DOHH2 (cell line): ENCODE measurements around the gene KBTBD8.

Experiments used
- EZH2phosphoT487 ChIP-seq: fragments of 200-600 bp; sonication (generic); IDR thresholded peaks from 2 replicates; pipeline ENCODE4 v1.6.1; 2017; ENCODE audit warnings: borderline replicate concordance, mild to moderate bottlenecking, antibody characterized with exemption, low read length, moderate library complexity, mixed read lengths
- TF ChIP-seq, protein P1 (sequence below): fragments of 200-600 bp; sonication (generic); IDR thresholded peaks from one replicate; pipeline ENCODE4 v1.5.1; 2014; ENCODE audit warnings: antibody characterized with exemption, mild to moderate bottlenecking, low read depth, low read length; ENCODE audit not compliant: poor library complexity, severe bottlenecking

DNA sequence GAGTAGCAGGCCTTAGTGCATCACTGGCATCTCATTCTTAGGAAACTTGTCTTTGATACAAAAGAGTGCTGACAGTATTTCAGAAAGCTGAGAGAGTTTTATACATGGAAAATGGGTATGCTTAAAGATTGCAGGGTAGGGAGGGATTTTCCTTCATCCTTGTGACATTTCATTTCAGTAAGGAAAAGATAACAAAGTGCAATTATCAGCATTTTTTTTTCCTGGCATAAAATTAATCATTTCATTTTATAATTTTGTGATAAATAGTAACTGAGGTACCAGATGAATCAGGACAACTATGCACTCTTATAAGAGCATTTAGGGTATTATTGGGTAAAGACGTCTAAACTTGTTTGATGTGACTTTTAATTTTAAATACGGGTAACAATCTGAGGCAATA lies 10.3 kb downstream of the KBTBD8 start:
- TF ChIP-seq, protein P1, sequence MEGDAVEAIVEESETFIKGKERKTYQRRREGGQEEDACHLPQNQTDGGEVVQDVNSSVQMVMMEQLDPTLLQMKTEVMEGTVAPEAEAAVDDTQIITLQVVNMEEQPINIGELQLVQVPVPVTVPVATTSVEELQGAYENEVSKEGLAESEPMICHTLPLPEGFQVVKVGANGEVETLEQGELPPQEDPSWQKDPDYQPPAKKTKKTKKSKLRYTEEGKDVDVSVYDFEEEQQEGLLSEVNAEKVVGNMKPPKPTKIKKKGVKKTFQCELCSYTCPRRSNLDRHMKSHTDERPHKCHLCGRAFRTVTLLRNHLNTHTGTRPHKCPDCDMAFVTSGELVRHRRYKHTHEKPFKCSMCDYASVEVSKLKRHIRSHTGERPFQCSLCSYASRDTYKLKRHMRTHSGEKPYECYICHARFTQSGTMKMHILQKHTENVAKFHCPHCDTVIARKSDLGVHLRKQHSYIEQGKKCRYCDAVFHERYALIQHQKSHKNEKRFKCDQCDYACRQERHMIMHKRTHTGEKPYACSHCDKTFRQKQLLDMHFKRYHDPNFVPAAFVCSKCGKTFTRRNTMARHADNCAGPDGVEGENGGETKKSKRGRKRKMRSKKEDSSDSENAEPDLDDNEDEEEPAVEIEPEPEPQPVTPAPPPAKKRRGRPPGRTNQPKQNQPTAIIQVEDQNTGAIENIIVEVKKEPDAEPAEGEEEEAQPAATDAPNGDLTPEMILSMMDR = no peak
- TF ChIP-seq EZH2phosphoT487 = no peak
